Tongue (tissue), 2 donors: ENCODE measurements around the gene MRPS12. TPM values are rescaled to one million over a fixed set of nuclear protein-coding genes. Genes with fewer than 3 reads are reported as not detected.

Experiments
- DNase-seq: peaks from one replicate; pipeline ENCODE4 v3.0.0-alpha.2; 2015
- total RNA-seq: library from RNA; depleted of rRNA; stranded (reverse); fragments of >200 nt; gene quantifications from one replicate; pipeline ENCODE4 v1.2.3, GENCODE V29; 2014

The MRPS12 gene
- total RNA-seq, 1 donor from 2014 or later, result 18.1 TPM

GRCh38 chr19:38911388-38912001 lies 19.2 kb upstream of the MRPS12 start:
- DNase-seq, result no peak

DNA sequence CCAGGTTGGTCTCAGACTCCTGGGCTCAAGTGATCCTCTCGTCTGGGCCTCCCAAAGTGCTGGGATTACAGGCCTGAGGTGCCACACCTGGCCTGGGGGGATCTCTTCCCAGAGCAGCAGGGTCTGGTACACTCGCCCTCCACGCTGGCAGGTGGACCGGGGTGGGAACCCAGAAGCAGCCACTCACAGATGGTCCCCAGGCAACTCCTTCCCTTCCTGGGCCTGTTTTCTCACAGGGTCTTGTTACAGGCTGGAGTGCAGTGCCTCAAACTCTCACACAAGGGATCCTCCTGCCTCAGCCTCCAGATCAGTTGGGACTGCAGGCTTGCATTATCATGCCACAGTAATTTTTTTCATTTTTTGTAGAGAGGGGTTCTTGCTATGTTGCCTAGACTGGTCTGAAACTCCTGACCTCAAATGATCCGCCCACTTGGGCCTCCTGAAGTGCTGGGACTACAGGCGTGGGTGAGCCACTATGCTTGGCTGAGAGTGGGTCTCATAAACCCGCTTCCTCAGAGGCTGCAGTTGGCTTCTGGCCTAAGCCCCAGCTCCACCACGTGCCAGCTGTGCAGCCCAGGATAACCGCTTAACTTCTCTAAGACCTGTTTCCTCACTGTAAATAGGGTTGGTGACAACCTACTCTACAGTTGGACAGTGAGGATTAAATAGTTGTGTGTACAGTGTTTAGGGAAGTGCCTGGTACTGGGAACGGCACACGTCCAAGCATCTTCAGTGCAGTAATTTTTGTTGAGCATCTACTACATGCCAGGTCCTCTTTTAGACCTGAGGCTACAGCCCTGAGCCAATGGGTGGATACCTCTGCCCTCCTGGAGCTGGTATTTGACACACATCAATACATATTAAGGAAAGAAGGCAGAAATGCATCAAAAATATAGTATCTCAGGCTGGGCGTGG lies 17.9 kb upstream of the MRPS12 start:
- no peak for DNase-seq

- no peak for DNase-seq
Measured at GRCh38 chr19:38913958-38914357, 16.8 kb upstream of the MRPS12 start.

GRCh38 chr19:38915329-38916321 lies 15.1 kb upstream of the MRPS12 start:
- DNase-seq, result no peak

DNA sequence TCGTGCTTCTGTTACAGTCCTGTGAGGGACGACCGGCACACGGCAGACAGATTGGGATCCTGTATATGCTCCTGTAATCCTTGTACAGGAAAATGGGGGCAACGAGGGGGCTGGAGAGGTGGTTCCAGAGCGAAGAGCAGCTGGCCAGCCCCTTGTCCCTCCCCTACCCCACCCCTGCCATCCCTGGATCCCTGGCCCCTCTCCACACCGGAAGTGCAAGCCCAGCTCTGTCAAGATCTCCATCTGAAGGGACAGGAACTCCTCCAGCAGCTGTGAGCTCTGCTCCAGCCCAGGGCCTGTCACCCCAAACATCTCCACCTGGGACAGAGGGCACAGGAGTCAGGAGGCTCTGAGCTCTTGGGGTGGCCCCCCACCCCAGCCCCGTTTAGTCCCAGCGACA lies 13.2 kb upstream of the MRPS12 start:
- DNase-seq, result no peak

- DNase-seq, result no peak
Measured at GRCh38 chr19:38917921-38918491, 12.7 kb upstream of the MRPS12 start.

- DNase-seq, result no peak
Measured at GRCh38 chr19:38918526-38918925, 12.2 kb upstream of the MRPS12 start.

DNA sequence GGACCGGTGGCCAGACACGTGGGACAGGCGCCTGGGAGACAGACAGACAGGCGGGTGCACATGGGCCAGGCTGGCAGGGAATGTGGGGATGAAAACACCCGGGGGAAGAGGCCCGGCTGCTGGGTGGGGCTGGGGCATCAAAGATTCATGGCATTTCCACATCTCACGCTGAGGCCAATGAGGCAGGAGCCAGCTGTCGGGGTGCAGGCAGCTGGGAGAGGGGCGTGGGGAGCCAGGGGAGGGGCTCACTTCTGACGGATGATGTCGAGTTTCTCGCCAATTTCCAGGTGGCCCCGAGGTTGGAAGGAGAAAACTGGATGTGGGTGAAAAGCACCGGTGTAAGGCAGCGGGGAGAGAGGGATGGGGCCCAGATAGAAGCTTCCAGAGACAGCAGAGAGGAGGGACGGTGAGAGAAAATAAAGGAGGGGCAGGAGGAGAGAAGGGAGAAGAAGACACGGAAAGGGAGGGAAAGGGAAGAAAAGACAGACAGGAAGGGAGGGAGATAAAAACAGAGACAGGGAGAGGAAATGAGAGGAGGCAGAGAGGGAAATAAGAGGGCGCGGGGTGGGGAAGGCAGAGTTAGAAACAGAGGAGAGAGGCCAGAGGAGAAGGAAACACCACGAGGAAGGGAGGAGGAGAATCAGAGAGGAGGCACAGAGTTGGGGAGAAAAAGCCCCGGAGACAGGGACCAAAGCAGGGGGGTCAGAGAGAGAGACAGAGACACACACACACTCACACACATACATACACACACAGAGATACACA lies 10.7 kb upstream of the MRPS12 start:
- DNase-seq, result peak; percentile 60

DNA sequence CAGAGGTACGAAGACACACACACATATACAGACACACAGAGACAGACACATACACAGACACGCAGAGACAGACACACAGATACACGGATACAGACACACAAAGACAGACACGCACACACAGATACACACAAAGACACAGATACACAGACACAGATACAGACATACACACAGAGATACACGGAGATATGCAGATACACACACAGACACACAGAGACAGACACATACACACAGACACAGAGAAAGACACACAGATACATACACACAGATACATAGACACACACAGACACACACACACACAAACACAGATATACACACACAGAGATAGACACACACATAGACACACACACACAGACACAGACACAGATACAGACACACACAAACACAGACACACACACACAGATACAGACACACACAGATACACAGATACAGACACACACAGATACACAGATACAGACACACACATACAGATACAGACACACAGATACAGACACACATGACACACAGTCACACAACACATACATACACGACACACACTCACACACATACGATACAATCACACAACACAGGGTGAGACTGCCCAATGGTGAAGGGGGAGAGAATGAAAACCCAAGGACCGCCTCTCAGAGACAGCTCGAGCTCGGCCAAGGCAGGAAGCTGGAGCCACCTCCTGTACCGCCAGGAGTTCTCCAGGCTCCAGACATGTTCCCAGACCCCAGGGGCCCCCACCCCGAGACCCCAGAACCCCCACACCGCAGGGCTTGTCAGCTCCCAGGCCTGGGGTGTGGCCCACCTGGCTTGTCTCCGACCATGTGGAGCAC lies 9.9 kb upstream of the MRPS12 start:
- no peak for DNase-seq

- DNase-seq, result no peak
Measured at GRCh38 chr19:38921420-38922274, 9.1 kb upstream of the MRPS12 start.

DNA sequence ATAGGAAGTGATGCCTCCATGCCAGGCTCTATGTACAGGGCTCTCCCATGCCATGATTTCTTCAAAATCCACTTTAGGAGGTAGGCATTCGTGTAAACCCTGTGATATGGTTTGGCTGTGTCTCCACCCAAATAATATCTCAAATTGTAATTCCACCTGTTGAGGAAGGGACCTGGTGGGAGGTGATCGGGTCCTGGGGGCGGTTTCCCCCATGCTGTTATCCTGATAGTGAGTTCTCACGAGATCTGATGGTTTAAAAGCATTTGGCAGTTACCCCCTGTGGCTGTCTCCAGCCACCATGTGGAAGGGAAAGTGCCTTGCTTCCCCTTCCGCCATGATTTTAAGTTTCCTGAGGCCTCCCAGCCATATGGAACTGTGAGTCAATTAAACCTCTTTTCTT lies 8.3 kb upstream of the MRPS12 start:
- no peak for DNase-seq

GRCh38 chr19:38924388-38924787 lies 6.4 kb upstream of the MRPS12 start:
- no peak for DNase-seq

DNA sequence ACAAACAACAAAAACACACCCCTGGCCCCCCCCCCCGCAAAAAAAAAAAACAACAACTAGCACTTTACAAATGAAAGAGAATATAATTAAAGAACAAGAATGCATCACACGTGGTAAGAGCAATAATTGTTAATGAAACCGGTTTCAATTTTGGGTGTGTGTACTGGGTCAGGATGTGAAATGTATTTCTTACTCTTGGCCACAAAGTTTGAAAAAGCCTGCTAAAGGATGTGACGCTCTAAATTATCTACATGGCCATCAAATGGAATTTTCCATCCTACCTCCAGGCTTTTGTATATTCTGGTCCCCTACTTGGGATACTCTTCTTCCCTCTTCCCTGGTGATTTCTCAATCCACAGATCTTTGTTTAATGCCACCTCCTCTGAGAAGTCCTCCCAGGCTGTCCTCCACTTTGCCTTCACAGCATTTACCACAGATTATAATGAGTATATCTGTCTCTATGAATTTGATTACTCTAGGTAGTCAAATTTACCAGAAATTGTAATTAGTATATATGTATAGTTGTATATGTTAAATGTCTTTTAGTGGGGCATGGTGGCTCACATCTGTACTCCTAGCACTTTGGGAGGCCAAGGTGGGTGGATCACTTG lies 2.2 kb upstream of the MRPS12 start:
- no peak for DNase-seq

DNA sequence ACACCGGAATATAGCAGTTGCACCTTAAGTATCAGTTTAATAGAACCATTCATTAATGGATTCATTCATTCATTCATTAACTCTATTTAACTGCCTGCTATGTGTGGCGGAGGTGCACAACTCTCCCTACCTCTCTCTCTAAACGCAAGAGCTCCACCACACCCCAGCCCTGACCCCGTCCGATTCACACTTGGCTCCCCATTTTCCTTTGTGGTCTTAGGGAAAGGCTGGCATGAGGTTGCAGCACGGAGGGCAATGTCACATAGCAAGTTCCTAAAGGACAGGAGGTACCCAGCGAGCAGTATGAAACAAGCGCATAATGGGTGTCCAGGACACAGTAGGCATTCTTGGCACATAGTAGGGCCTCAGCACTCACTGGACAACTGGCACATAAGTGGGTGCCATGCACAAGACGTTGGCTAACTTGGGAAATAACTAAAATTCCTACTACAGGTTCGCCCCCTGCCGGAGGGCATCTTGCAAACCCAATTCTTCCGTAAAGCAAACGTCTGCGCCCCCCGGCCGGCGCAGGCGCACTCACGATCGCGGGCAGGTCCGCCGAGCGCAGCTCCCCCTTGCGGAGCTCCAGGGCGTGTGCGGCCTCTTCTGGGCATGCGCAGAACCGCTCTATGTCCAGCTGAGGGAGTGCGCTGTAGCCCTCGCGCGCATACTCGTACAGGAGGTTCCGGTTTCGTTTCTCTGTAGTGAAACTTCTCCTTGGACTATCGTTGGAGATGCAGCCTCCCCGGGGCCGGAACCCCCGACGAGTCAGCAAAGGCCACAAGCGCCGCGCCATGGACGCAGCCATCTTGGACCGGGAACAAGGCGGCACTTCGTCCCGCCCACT lies 592 bp upstream of the MRPS12 start, which contains the start of gene SARS2:
TSS of gene SARS2 (minus strand) at position 835 of the 847 bp plus-strand sequence. CDS start at position 808, 27 bp downstream.
- peak; percentile 98 for DNase-seq

DNA sequence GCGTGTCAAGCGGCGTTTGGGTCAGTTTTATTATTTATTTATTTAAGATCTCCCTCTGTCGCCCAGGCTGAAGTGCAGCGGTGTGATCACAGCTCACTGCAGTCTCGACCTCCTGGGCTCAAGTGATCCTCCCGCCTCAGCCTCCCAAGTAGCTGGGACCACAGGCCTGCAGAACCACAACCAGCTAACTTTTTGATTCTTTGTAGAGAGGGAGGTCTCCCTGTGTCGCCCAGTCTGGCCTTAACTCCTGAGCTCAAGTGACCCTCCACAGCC lies 713 bp downstream of the MRPS12 start:
- no peak for DNase-seq

DNA sequence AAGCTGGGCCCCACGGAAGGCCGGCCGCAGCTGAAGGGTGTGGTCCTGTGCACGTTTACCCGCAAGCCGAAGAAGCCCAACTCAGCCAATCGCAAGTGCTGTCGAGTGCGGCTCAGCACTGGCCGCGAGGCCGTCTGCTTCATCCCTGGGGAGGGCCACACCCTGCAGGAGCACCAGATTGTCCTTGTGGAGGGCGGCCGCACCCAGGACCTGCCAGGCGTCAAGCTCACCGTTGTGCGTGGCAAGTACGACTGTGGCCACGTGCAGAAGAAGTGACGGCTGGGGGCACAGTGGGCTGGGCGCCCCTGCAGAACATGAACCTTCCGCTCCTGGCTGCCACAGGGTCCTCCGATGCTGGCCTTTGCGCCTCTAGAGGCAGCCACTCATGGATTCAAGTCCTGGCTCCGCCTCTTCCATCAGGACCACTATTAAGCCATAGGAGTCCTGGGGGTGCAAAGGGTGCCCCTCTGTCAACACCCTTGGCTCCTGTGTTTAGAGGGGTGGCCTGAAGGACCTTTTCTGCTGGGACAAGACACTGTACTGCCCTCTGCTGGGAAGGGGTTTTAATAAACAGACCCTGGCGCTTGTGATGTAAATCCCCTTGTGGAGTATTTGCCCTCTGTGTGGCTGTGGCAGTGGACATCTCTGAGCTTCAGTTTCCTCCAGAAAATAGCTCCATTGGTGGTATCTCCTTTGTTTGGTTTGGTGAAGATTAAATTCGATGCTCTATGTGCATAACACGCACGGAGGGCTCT lies 1.9 kb downstream of the MRPS12 start:
- DNase-seq, result peak; percentile 44

- DNase-seq, result no peak
Measured at GRCh38 chr19:38933544-38933943, 2.8 kb downstream of the MRPS12 start.
